GM12873 (cell line): ENCODE results near the gene RBSN.

Experiments used
- TF ChIP-seq, protein P1 (sequence below): IDR thresholded peaks from 2 replicates; pipeline ENCODE4 v1.5.1; 2012; ENCODE audit warnings: low read depth, mild to moderate bottlenecking, moderate library complexity, low read length, control low read depth; ENCODE audit not compliant: insufficient read depth; ENCODE audit errors: missing control alignments

Gene RBSN

DNA sequence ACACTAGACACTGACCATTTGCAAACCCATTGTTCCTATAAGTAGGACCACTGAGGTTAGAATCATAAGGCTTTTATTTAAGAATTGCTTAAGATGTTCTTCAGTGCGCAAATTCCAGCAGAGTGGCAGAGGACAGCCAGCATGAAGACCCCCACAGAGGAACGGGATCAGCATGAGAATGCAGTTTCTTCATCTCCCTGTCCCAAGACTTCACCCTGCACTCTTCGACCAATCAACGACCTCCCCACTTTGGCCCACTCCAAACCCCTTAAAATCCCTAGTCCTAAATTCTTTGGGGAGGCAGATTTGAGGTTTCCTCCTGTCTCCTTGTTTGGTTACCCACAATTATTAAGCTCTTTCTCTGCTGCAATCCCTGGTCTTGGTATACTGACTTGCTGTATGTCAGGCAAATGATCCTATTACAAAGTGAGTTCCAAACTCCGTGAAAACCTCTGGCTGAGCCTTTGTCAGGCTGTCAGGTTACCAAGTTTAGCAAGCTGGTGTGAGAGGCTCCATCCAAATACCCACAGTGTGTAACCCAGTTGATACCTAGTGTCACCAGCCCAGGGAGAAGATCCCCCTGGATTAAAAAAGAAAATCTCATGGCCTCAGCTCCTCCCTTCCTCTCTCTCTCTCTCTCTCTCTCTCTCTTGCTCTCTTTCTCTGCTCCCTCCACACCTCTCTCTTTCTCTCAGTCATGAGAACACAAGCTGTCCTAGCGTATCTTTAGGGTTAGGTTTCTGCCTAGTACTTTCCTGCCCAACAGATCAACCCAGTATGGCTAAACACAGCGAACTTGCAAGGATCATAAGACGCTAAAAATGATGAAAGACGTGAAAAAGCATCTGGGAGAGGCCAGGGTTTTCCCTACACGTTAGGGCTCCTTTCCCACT lies 15.8 kb upstream of the RBSN start:
- TF ChIP-seq, protein P1, sequence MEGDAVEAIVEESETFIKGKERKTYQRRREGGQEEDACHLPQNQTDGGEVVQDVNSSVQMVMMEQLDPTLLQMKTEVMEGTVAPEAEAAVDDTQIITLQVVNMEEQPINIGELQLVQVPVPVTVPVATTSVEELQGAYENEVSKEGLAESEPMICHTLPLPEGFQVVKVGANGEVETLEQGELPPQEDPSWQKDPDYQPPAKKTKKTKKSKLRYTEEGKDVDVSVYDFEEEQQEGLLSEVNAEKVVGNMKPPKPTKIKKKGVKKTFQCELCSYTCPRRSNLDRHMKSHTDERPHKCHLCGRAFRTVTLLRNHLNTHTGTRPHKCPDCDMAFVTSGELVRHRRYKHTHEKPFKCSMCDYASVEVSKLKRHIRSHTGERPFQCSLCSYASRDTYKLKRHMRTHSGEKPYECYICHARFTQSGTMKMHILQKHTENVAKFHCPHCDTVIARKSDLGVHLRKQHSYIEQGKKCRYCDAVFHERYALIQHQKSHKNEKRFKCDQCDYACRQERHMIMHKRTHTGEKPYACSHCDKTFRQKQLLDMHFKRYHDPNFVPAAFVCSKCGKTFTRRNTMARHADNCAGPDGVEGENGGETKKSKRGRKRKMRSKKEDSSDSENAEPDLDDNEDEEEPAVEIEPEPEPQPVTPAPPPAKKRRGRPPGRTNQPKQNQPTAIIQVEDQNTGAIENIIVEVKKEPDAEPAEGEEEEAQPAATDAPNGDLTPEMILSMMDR, result no peak

DNA sequence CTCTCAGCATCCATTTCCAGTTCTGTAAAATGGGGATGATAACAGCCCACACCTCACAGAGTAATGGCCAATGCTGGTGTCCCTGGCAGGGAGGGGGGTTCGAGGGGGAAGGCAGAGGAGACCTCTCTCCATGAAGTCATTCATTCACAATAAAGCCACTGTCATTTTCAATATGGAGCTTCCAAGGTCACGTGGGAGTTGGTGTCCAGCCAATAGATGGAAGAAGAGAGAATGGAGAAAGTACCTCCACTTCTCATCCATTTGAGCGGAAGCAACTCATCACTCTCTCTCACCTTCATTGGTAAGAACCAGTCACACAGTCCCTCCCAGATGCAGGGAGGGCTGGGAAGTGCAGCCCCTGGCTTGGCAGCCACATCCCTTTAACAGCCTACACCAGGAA lies 14.9 kb upstream of the RBSN start:
- TF ChIP-seq, protein P1, result no peak

DNA sequence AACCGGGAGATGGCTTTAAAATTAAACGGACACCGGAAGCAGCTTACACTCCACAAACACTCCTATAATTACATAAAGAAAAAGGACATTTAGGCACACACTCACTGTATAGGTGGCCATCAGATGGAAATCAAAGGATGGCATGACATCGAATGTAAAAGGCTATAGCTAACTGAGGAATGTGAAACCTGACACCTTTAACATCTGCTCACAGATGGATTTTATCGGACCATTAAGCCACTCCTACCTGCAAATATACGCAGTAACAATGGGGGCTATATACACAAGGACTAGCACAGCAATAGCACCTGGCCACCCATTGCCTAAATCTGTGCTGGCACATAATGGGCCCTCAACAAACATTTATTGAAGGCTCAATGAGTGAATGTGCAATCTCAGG lies 14.5 kb upstream of the RBSN start:
- TF ChIP-seq, protein P1, result no peak

DNA sequence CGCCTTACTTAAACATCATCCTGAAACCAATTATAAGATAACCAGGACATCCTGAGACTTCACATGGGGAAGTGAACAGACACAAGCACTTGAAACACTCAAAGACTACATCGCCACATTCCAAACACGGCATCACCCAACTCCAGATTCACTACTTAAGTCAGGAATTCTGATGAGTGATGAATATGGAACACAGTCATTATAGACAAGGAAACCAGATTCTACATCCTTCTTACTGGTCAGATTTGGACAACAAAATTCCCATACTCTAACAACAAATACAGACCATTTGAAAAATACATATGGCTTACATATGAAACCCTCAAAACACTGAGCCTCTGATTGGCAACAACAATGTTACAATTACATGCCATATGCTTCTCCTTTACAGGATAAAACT lies 13.1 kb upstream of the RBSN start:
- TF ChIP-seq, protein P1, result no peak

DNA sequence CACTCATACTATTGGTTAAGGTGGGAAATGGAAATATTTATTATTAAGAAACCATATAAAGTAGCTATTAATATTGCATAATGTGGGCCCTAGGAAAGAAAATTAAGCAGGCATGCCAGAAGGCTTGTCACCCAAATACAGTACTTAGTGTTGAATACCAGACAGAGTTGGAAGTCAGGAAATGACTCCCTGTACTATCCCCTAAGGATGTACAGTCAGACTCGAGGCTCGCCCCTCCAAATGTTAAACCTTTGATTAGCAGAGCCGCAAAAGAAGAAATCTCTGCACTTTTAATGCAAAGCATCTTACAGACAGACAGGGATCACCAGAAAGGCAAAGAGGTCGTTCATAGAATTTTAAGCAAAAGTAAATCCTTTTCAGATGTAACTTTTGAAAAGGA lies 11.3 kb upstream of the RBSN start:
- TF ChIP-seq, protein P1, result no peak

DNA sequence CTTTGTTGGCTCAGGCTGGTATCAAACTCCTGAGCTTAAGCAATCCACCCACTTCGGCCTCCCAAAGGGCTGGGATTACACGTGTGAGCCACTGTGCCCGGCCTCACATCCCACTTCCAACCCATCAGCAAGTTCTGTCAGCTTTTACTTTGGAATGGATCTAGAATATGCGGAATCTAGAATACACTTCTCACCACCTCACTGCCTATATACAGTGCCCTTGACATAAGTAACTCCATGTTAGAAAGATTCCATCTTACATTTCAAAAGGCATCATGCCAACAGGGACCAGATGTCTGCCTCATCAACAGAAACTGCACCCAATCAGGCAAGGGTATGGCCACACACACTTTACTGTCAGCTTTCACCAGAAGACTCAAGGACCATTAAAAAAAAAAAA lies 9.9 kb upstream of the RBSN start:
- TF ChIP-seq, protein P1, result no peak

DNA sequence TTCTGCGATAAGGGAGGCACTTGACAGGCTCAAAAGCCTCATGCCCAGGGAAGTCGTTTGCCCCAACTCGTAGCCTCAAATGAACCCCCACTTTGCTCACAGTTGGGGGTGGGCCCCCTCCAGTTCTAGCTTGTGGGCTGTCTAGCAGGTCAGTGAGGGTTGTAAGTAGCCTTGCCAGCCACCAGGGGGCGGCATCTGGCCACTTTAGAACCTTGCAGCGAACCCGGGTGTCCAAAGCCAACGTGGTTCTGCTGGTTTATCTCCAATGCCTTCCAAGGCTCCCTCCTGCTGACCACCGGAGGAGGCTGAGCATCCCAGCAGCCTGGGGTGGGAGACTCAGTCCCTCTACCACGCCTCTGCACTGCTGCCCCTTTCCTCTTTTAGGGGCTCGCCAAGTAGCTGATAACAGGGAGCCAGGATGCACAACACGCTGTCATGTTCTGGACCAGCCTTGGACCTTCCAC lies 9.2 kb upstream of the RBSN start:
- TF ChIP-seq, protein P1, result peak; percentile 99
